HG03159 (cell line): ENCODE measurements around the gene ALOXE3.
"Not testable (repeated sequence)": the region's sequence is repeated elsewhere in the genome, so short reads cannot be mapped to it uniquely, and the experiment has no call there.

Source experiments
- ATAC-seq: cut with Tn5 transposase; IDR thresholded peaks from one replicate; pipeline ENCODE4 v1.9.1; 2021; ENCODE audit warnings: mild to moderate bottlenecking, moderate library complexity; ENCODE audit not compliant: unreplicated experiment

ALOXE3 gene

GRCh38 chr17:8122924-8123694, 4.8 kb upstream of the ALOXE3 start:
- no peak for ATAC-seq

GRCh38 chr17:8122422-8122923, 4.2 kb upstream of the ALOXE3 start:
- ATAC-seq: no peak

- no peak for ATAC-seq
Observed at GRCh38 chr17:8121681-8122421, 3.5 kb upstream of the ALOXE3 start.

GRCh38 chr17:8121407-8121680, 3.0 kb upstream of the ALOXE3 start:
- no peak for ATAC-seq

- no peak for ATAC-seq
Observed at GRCh38 chr17:8120520-8121406, 2.4 kb upstream of the ALOXE3 start.

GRCh38 chr17:8119581-8120519, 1.5 kb upstream of the ALOXE3 start:
- ATAC-seq: no peak

- peak; percentile 40 for ATAC-seq
Observed at GRCh38 chr17:8118769-8119580, 661 bp upstream of the ALOXE3 start.

- ATAC-seq: no peak
Observed at GRCh38 chr17:8117367-8117979, 841 bp downstream of the ALOXE3 start.

GRCh38 chr17:8116776-8117175, 1.5 kb downstream of the ALOXE3 start:
- no peak for ATAC-seq

GRCh38 chr17:8110907-8111306, 7.4 kb downstream of the ALOXE3 start:
- no peak for ATAC-seq

GRCh38 chr17:8110456-8110804, 7.9 kb downstream of the ALOXE3 start:
- no peak for ATAC-seq

- ATAC-seq: no peak
Observed at GRCh38 chr17:8109661-8110455, 8.5 kb downstream of the ALOXE3 start.

GRCh38 chr17:8108972-8109660, 9.2 kb downstream of the ALOXE3 start:
- no peak for ATAC-seq

GRCh38 chr17:8106980-8107379, 11.3 kb downstream of the ALOXE3 start:
- not testable (repeated sequence) for ATAC-seq

- no peak for ATAC-seq
Observed at GRCh38 chr17:8105957-8106398, 12.3 kb downstream of the ALOXE3 start.

GRCh38 chr17:8104911-8105310, 13.4 kb downstream of the ALOXE3 start:
- ATAC-seq: no peak

GRCh38 chr17:8103549-8103948, 14.8 kb downstream of the ALOXE3 start:
- ATAC-seq: no peak

GRCh38 chr17:8101721-8102120, 16.6 kb downstream of the ALOXE3 start:
- no peak for ATAC-seq
